ENCODE measurements around the gene ICAM1.
"Not testable (repeated sequence)": the region's sequence is repeated elsewhere in the genome, so short reads cannot be mapped to it uniquely, and the experiment has no call there.

ICAM1 gene

GRCh38 chr19:10277795-10278589, 7.1 kb downstream of the ICAM1 start:
- no peak for DNase-seq (ENCODE audit: low read depth)

- no peak for DNase-seq (ENCODE audit: low read depth)
Observed at GRCh38 chr19:10278935-10279334, 8.0 kb downstream of the ICAM1 start.

- no peak for DNase-seq (ENCODE audit: low read depth)
Observed at GRCh38 chr19:10279737-10280442, 9.0 kb downstream of the ICAM1 start.

- DNase-seq (ENCODE audit: low read depth) = not testable (repeated sequence)
Observed at GRCh38 chr19:10282043-10282442, 11.1 kb downstream of the ICAM1 start.

- no peak for DNase-seq (ENCODE audit: low read depth)
Observed at GRCh38 chr19:10283301-10284064, 12.6 kb downstream of the ICAM1 start.

GRCh38 chr19:10284065-10284959, 13.4 kb downstream of the ICAM1 start:
- DNase-seq (ENCODE audit: low read depth) = no peak

GRCh38 chr19:10284960-10285278, 14.0 kb downstream of the ICAM1 start:
- no peak for DNase-seq (ENCODE audit: low read depth)

GRCh38 chr19:10285393-10285792, 14.5 kb downstream of the ICAM1 start:
- no peak for DNase-seq (ENCODE audit: low read depth)

GRCh38 chr19:10286803-10287737, 16.1 kb downstream of the ICAM1 start, which contains the start of gene ICAM4:
Gene ICAM4, plus strand, starts transcription at chr19:10286955. Its CDS starts 58 bp downstream, at chr19:10287013.
- DNase-seq (ENCODE audit: low read depth) = no peak

GRCh38 chr19:10288662-10289166, 17.8 kb downstream of the ICAM1 start:
- DNase-seq (ENCODE audit: low read depth) = peak; percentile 66

- DNase-seq (ENCODE audit: low read depth) = peak; percentile 79
Observed at GRCh38 chr19:10289167-10289835, 18.4 kb downstream of the ICAM1 start.

GRCh38 chr19:10289836-10290356, 19.0 kb downstream of the ICAM1 start, which contains the start of gene ICAM5:
Gene ICAM5, plus strand, starts transcription at chr19:10289952. Its CDS starts 92 bp downstream, at chr19:10290044.
- peak; percentile 31 for DNase-seq (ENCODE audit: low read depth)

- no peak for DNase-seq (ENCODE audit: low read depth)
Observed at GRCh38 chr19:10290357-10290875, 19.5 kb downstream of the ICAM1 start.

GRCh38 chr19:10290876-10291553, 20.1 kb downstream of the ICAM1 start:
- DNase-seq (ENCODE audit: low read depth) = no peak

- no peak for DNase-seq (ENCODE audit: low read depth)
Observed at GRCh38 chr19:10291554-10292205, 20.8 kb downstream of the ICAM1 start.

GRCh38 chr19:10292206-10292788, 21.4 kb downstream of the ICAM1 start:
- DNase-seq (ENCODE audit: low read depth) = no peak

- no peak for DNase-seq (ENCODE audit: low read depth)
Observed at GRCh38 chr19:10292789-10293636, 22.1 kb downstream of the ICAM1 start.
